A204.1 (cell line): Measurements from ENCODE around the gene CACNG8.

Experiments used
- FAIRE-seq: peaks from 2 replicates; lab custom pipeline; 2012; peaks lifted over from hg19 to GRCh38; lab: Jason Lieb, UNC

The CACNG8 gene

DNA sequence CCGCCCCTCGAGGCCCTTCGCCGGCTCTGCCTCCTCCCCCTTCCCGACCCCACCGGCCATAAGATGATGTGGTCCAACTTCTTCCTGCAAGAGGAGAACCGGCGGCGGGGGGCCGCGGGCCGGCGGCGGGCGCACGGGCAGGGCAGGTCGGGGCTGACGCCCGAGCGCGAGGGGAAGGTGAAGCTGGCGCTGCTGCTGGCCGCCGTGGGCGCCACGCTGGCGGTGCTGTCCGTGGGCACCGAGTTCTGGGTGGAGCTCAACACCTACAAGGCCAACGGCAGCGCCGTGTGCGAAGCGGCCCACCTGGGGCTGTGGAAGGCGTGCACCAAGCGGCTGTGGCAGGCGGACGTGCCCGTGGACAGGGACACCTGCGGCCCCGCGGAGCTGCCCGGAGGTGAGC, 30.1 kb downstream of the CACNG8 start:
- FAIRE-seq, result no peak

DNA sequence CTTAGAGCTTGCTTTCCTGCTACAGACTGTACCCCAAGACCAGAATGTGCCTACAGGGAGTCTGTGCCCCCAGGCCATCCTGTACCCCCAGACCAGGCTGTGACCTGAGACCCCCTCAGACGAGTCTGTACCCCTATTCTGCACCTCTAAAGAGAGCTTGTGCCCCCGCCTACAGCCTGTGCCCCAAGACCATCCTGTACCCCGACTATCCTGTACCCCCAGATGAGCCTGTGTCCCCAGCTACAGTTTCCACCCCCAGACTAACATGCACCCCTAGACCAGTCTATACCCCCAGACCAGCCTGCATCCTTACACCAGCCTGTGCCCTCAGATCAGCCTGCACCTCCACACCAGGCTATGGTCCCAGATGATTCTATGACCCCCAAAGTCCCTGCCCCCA, 30.7 kb downstream of the CACNG8 start:
- no peak for FAIRE-seq

DNA sequence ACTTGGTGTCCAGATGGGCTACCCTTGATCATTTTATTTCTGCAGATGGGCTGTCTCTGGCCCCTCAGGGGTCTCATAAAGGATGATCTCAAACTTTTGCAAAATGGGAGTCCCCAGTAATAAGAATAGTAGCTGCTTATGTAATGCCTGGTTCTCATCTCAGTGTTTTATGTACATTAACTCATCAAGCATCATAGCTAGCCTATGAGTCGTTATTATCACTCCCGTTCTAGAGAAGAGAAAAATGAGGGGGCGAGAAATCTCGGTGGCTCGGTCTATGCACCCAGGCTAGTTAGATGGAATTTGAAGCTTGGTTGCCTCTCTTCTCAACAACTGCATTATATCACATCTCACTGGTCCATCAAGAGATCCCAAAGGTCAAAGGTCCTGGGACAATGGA, 32.1 kb downstream of the CACNG8 start:
- FAIRE-seq, result no peak

DNA sequence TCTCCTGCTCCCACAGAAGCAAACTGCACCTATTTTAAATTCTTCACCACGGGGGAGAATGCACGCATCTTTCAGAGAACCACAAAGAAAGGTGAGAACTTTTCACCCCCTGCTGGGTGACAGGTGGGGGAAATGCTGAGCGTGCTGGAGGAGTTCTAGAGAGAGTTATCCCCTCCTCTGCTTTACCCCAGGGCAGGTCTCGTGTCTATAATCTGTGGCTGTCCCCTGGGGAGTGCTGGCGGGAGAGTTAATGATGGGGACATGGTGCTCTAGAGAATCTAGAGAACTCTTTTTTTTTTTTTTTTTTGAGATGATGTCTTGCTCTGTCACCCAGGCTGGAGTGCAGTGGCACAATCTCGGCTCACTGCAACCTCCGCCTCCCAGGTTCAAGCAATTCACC, 35.5 kb downstream of the CACNG8 start:
- no peak for FAIRE-seq

DNA sequence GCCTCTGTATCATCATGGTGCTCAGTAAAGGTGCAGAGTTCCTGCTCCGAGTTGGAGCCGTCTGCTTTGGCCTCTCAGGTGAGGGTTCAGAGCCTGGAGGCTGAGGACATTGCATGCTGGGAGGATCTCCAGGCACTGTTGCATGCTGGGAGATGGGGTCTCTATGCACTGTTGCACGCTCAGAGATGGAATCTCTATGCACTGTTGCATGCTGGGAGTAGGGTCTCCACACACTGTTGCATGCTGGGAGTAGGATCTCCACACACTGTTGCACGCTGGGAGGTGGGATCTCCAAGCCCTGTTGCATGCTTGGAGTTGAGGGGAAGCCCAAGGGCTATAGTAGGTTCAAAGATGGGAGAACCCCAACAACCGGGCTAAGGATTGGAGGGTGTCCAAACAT, 37.0 kb downstream of the CACNG8 start:
- no peak for FAIRE-seq

DNA sequence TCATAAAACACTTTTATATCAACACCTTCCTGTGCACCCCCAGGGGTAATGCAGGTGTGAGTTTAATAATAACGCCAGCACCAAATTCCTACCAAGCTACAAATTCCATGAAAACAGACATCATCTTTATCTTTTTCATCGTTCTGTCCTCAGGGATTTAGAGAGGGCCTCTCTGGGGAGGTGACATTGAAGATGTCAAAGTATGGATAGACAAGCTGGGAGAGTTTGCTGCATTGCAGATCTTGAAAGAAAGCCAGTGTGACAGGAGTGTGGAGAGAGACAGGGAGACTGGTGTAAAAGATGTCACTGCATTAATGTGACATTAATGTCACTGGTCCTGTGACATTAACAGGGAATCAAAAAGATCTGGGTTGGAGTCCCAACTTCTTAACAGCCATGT, 38.8 kb downstream of the CACNG8 start:
- no peak for FAIRE-seq

DNA sequence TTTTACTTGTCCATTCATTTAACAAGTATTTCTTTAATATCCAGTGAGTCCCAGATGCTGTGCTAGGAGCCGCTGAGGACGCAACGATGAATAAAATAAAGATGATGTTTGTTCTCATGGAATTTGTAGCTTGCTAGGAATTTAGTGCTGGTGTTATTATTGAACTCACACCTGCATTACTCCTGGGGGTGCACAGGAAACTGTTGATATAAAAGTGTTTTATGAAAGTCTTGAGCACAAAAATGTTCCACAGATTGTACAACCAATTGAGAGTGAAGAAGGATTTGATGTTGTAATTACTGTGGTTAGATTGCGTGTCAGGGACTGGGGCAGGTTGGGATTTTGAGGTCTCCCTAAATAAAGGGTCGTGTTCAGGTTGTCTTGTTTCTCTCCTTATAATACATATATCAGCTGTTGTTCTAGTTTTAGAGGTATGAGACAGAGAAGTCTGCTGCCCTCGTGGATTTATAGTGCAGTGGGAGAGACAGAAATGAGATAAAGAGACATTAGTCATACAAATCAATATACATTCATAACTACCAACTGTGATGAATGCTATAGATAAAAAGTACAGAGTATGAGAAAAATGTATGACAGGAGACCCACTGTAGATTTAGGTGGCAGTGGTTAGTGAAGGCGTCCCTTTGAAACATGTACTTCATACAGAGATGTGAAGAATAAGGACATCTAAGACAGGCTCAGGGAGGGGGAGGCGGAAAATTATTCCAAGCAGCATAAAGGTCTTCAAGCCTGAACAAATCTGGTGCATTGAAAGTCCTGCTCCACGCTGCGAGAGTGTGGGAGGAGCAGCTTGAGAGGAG, 40.0 kb downstream of the CACNG8 start:
- FAIRE-seq, result no peak

DNA sequence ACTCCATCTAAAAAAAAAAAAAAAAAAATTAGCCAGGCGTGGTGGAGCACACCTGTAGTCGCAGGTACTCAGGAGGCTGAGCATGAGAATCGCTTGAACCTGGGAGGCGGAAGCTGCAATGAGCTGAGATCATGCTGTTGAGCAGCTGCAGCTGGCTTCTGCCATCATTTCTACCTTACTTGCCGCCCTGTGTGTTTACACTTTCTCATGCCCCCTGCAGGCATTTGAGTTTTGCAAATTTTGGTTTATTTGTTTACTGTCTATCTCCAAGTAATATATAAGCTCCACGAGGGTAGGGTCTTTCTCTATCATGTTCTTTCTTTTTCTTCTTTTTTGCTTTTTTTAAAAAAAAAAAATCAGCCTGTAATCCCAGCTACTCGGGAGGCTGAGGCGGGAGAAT, 46.7 kb downstream of the CACNG8 start:
- FAIRE-seq, result no peak

DNA sequence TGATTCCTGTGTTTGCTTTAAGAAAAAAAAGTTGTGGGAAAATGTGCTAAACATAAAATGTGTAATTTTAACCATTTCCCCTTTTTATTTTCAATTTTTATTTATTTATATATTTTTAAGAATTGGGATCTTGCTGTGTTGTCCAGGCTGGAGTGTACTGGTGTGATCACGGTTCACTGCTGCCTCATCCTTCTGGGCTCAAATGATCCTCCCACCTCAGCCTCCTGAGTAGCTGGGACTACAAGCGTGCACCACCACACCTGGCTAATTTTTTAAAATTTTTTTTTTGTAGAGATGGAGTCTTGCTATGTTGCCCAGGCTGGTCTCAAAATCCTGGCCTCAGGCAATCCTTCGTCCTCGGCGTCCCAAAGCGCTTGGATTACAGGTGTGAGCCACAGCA, 47.7 kb downstream of the CACNG8 start:
- no peak for FAIRE-seq

DNA sequence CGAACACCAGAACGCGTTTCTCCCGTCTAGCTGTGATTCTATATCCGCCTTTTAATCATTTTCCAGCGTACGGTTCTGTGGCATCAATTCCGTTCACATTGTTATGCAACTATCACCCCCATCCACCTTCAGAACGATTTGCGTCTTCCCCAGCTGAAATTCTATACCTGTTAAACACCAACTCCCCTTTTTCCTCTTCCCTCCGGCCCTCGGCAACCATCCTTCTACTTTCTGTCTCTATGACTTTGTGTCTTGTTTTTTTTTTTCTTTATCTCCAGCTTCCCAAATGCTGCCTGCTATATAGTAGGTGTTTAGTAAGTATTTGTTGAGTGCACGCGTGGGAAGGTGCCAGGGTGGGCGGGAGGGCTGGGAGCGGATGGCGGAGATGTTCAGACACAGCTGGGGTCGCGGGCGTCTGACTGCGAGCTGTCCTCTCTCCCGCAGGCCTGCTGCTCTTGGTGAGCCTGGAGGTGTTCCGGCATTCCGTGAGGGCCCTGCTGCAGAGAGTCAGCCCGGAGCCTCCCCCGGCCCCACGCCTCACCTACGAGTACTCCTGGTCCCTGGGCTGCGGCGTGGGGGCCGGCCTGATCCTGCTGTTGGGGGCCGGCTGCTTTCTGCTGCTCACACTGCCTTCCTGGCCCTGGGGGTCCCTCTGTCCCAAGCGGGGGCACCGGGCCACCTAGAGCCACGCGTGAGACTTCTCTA, 48.9 kb downstream of the CACNG8 start:
- FAIRE-seq, result no peak

DNA sequence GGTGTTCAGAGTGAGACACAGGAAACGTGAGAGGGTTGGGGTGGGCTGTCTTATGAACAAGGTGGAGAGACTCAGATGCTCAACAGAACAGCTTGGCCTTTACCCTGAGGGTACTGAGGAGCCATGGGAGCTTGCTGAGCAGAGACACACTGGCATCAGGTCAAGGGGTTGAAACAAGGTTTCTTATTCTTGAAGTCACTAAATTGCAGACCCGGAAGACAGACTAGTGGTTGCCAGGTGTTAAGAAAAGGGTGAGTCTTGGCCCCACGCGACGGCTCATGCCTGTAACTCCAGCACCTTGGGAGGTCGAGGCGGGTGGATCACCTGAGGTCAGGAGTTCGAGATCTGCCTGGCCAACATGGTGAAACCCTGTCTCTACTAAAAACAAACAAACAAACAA, 51.1 kb downstream of the CACNG8 start:
- FAIRE-seq, result no peak

DNA sequence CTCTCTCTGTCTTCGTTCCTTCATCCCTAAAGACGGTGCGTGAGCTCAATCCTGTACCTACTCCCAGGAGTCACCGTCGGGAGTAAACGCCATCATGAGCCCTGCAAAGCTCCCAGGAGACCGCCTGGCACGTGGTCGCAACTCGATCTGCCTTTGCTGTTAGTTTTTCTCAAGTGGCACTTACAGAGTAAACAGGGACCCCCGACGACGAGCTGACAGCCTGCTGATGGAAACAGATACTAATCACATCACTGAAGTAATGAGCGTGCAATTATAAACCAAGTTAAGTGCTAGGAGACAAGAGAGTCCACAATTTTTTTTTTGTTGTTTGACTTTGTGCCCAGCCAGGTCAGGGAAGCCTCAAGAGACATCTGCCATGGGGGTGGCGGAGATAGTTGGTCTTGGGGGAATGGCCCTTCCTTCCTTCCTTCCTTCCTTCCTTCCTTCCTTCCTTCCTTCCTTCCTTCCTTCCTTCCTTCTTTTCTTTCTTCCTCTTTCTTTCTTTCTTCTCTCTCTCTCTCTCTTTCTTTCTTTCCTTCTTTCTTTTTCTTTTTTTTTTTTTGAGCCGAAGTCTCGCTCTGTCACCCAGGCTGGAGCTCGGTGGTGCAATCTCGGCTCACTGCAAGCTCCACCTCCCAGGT, 52.3 kb downstream of the CACNG8 start:
- no peak for FAIRE-seq

DNA sequence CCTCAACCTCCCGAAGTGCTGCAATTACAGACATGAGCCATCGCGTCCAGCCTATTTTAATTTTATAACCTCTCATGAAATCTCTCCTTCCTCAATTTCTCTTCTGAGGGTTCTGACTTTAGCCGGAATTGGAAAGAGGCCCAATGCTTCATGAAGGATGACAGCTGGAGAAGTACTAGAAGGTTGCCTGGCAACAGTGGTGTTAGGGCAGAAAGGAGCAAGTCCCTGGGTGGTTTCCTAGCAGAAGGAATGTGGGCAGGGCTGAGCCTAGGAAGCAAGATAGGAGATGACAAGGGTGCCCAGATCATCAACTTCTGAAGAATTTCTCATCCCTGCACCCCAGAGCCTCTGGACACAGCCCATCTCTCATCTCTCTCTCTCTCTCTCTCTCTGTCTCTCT, 54.5 kb downstream of the CACNG8 start:
- FAIRE-seq, result no peak

DNA sequence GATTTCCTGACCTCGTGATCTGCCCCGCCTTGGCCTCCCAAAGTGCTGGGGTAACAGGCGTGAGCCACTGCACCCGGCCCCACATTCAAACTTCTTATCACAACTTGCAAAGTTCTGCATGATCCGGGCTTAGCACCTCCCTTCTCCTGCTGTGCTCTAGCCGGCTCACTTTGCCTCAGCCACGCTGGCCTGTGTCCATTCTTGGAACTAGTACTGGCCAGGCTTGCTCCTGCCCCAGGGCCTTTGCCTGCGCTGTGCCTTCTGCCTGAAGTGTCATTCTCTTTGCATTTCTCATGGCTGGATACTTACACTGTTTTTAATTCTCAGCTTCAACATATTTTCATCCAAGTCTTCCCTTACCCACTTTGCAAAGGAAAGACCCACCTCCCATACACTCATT, 58.6 kb downstream of the CACNG8 start:
- FAIRE-seq, result no peak

DNA sequence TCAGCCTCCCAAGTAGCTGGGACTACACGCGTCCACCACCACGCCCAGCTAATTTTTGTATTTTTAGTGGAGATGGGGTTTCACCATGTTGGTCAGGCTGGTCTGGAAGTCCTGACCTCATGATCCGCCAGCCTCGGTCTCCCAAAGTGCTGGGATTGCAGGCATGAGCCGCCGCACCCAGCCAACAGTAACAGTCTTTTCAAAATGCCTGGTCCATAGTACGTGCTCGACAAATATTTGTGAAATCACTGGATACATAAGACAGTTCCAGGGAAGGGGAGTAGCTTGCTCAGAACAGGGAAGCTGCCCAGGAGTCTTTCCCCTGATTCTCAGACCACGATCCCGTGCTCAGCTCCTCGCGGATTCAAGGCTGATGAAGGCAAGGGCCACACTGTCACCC, 59.2 kb downstream of the CACNG8 start:
- FAIRE-seq, result no peak

DNA sequence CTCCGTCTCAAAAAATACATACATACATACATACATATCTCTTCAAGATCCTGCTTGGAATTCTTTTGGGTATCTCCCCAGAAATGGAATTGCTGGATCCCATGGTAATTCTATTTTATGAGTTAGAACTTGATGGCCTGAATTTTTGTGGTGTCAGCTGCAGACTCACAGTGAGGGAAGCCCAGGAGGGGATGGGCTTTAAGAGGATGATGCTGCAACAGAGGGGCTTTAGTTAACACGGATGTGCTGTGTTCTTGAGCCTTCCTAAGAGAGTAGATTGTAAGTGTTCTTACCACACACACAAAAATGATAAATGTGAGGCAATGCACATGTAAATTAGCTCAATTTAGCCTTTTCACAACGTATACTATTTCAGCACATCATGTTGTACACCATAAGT, 60.5 kb downstream of the CACNG8 start:
- no peak for FAIRE-seq

DNA sequence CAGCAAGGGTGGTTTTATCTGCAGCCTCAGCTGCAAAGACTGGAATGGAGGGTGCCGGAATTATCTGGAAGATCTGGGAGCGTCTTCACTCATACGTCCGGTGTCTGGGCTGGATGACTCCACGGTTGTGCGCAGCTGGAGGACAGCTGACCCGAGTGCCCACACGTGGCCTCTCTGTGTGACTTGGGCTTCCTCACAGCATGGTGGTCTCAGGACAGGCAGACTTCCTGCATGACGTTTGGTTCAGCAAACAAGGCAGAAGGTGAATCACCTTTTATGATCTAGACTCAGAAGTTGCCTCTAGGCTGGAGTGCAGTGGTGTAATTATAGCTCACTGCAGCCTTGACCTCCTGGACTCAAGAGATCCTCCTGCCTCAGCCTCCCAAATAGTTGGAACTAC, 61.9 kb downstream of the CACNG8 start:
- FAIRE-seq, result no peak

DNA sequence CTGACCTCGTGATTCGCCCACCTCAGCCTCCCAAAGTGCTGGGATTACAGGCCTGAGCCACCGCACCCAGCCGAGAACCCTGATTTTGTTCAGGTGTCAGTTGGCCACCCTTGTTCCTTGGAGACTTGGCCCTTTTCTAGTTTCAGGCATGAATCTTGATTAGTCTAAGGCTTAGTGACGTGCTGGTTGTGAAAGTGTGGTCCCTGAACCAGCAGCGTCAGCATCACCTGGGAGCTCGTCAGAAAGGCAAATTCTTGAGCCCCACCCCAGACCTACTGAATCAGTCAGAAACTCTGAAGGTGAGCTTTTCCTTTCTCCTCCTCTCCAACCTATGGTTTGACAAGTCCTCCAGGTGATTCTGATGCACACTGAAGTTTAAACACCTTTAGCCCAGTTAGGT, 63.9 kb downstream of the CACNG8 start:
- no peak for FAIRE-seq

DNA sequence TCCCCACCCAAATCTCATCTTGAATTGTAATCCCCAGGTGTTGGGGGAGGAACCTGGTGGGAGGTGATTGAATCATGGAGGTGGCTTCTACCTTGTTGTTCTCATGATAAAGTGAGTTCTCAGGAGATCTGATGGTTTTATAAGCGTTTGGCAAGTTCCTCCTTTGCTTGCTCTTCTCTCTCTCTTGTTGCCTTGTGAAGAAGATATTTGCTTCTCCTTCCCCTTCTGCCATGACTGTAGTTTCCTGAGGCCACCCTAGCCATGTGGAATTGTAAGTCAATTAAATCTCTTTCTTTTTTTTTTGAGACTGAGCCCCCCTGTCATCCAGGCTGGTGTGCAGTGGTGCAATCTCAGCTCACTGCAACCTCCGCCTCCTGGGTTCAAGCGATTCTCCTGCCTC, 66.6 kb downstream of the CACNG8 start:
- no peak for FAIRE-seq

DNA sequence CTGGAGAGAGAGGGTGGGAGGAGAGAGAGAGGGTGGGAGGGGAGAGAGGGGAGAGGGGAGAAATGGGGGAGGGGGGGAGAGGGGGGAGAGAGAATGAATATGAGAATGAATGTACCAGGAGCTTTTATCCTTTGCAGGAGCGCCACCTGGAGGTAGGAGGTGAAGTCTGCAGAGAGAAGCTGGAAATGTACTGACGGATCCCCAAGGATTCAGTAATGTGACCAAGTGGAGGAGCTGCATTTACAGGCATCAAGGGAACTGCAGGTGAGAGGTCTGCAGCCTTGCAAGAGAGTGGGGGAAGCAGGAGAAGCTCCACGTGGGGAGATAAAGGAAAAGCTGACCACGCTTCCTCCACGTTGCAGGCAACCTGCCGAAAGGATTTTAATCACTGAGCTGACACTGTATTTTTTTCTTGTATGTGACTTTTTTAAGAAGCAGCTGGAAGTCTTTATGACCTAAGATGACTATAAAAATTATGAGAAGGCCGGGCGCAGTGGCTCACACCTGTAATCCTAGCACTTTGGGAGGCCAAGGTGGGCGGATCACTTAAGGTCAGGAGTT, 67.3 kb downstream of the CACNG8 start:
- FAIRE-seq, result no peak

DNA sequence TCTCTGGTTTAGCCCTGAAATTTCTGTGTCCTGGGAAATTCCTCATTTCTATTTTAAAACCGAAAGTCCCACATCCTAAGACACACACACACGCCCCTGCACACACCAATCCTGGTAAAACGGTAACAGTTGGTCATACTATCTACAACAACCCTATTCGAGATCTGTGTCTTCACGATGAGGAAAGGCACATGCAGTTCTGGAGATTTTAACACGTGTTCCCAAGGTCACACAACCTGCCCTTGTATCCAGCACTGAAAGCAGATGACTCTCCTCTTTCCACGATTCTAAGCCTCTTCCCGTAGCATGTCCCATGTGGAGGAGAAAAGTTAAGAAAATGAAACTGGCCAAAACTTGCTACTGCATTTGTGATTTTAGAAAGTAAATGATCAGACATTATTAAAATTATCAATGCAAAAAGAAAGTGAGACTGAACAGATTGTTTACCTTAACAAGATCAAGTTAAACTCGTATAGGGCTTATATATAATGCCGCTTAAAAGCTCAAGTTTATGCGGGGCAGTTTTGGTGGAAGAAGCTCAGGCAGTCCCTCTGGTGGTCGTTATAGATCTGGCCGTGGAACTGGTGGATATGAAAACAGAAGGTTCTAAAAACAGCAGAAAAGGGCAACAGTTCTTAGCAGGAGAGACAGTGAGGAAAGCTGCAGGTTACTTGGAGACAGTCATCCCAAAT, 68.3 kb downstream of the CACNG8 start:
- peak; percentile 23 for FAIRE-seq
